NCI-H1694 (cell line): Measurements from ENCODE around the gene MAGEC2.

Experiments
- DNase-seq: peaks from one replicate; lab custom pipeline; 2025; lab: John Stamatoyannopoulos, UW

MAGEC2 gene

GRCh38 chrX:142204522-142205433, at the start of gene MAGEC2:
Gene MAGEC2 (minus strand): TSS chrX:142205290. CDS start chrX:142203987, 1,303 bp downstream.
- DNase-seq: no peak

GRCh38 chrX:142251680-142252079, 46.6 kb upstream of the MAGEC2 start:
- DNase-seq: no peak

- no peak for DNase-seq
Measured at GRCh38 chrX:142251202-142251601, 46.1 kb upstream of the MAGEC2 start.

- DNase-seq: no peak
Measured at GRCh38 chrX:142250502-142250901, 45.4 kb upstream of the MAGEC2 start.

GRCh38 chrX:142249721-142250120, 44.6 kb upstream of the MAGEC2 start:
- DNase-seq: no peak

- no peak for DNase-seq
Measured at GRCh38 chrX:142244568-142244967, 39.5 kb upstream of the MAGEC2 start.

GRCh38 chrX:142238536-142238935, 33.4 kb upstream of the MAGEC2 start:
- no peak for DNase-seq

GRCh38 chrX:142233400-142233799, 28.3 kb upstream of the MAGEC2 start:
- DNase-seq: no peak

- no peak for DNase-seq
Measured at GRCh38 chrX:142214081-142214480, 9.0 kb upstream of the MAGEC2 start.

GRCh38 chrX:142201113-142201512, 4.0 kb downstream of the MAGEC2 start:
- no peak for DNase-seq

GRCh38 chrX:142186103-142186502, 19.0 kb downstream of the MAGEC2 start:
- DNase-seq: no peak

- DNase-seq: no peak
Measured at GRCh38 chrX:142184756-142185602, 20.1 kb downstream of the MAGEC2 start.

- no peak for DNase-seq
Measured at GRCh38 chrX:142156567-142156966, 48.5 kb downstream of the MAGEC2 start.
